GM12865 (cell line): ENCODE results near the gene TNRC6B.

ENCODE experiments used
- DNase-seq: peaks from one replicate; pipeline ENCODE4 v3.0.0; 2010; ENCODE audit warnings: low read depth
- H3K4me3 ChIP-seq: 2 replicates; pipeline ENCODE4 v1.5.1; 2011; ENCODE audit warnings: mild to moderate bottlenecking, low read depth, low read length, control low read depth
- CTCF ChIP-seq: IDR thresholded peaks from 2 replicates; pipeline ENCODE4 v1.5.1; 2011; ENCODE audit warnings: low read length, control low read depth, low read depth, inconsistent platforms; ENCODE audit not compliant: insufficient read depth; ENCODE audit errors: missing control alignments

TNRC6B gene

DNA sequence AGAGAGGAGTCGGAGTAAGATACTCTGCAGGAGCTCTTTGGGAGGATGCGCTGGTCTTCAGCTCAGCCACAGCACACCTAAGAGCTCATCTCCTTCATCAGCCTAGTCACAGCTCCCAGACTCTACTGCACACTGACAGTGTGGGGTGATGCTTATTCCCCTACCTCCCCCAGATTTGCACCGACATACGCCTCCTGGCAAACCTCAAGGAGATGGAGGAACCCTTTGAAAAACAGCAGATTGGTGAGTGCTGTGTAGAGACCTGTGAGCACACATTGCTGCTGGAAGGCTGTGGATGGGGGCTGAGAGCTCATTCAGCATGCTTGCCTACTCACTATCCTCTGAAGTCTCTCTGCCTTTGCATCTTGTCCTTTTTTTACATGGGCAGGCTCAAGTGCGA is 183.4 kb downstream of the TNRC6B start:
- H3K4me3 ChIP-seq, result no peak overlapping the region
- TF ChIP-seq CTCF, result no peak
- no peak for DNase-seq

DNA sequence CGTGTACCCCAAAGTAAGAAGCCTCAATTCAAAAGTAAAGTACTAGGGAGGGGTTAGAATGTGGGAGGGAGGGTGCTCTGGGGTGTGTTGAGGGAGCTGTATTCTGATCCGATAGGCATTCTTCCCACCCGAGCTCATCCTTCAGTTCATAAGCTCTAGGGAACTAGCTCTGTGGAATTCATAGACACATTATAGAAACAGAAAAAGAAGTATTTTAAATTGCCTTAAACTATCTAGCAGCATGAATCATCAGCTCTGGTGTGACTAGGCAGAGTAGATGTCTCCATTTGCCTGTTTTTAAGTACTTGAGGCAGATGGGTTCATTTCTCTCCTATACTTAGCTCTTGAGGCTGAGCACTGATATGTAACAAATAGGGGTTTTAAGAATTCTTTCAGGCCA is 185.3 kb downstream of the TNRC6B start:
- H3K4me3 ChIP-seq, result no peak overlapping the region
- TF ChIP-seq CTCF, result no peak
- DNase-seq, result no peak

- TF ChIP-seq CTCF, result no peak
- no peak for DNase-seq
- H3K4me3 ChIP-seq, result no peak overlapping the region
Observed at GRCh38 chr22:40364431-40364830, 186.7 kb downstream of the TNRC6B start.

DNA sequence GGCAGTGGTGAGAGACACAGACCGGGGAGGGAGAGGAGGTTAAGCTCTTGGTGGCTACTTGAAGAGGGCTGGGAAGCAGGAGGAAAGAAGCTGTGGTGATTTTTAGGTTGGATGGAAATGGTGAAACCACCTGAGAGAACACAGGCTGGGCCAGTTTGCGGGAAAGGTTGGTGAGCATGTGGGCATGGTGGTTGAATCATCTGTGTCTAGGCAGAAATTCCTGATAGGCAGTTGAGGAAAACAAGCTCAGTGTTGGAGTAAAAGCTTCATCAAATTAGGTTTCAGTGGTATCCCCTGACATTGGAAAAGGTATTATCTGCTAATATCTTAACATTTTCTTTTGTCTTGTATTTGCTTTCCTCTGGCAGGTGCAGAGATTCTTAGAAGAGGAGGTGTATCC is 188.3 kb downstream of the TNRC6B start:
- no peak for DNase-seq
- H3K4me3 ChIP-seq, result no peak overlapping the region
- no peak for TF ChIP-seq CTCF

- no peak for DNase-seq
- TF ChIP-seq CTCF, result no peak
- H3K4me3 ChIP-seq, result no peak overlapping the region
Observed at GRCh38 chr22:40367342-40367741, 189.6 kb downstream of the TNRC6B start.

DNA sequence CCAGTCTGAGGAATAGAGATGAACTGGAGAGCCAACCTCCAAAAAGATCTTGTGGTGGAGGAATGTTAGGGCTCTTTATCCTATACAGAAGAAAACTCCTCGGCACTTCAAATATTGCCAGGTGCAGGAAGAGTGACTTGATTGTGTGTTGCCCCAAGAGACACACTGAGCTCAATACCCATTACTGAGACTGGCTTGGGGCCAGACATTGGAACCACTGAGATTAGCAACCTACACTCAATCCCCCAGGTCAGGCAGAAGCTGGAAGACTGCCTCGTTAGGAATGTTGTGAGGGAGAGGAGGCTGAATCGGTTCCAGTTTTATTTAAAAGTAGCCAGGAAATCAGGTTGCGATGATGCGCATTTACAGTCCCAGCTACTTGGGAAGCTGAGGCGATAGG is 190.3 kb downstream of the TNRC6B start:
- TF ChIP-seq CTCF, result no peak

GRCh38 chr22:40368836-40369235 is 191.1 kb downstream of the TNRC6B start:
- TF ChIP-seq CTCF, result no peak
- no peak overlapping the region for H3K4me3 ChIP-seq
- no peak for DNase-seq

More for the DNA sequence above, 190.3 kb downstream of the TNRC6B start:
- no peak for DNase-seq
- no peak overlapping the region for H3K4me3 ChIP-seq
